H1 (cell line): ENCODE data around the gene SPIRE2. TPM values are rescaled to one million over a fixed set of nuclear protein-coding genes. Genes with fewer than 3 reads are reported as not detected.

ENCODE experiments used
- CTCF ChIA-PET: fragments of 300-600 bp; sonication (Branson Sonifier 250); formaldehyde crosslinking; loops from one replicate; lab custom pipeline; 2021; ENCODE audit not compliant: partially characterized antibody; lab: Charles Lee
- POLR2A ChIA-PET: fragments of 300-600 bp; sonication (Branson Sonifier 250); formaldehyde crosslinking; loops from one replicate; lab custom pipeline; 2021; ENCODE audit warnings: inconsistent platforms; ENCODE audit not compliant: partially characterized antibody; lab: Charles Lee
- DNase-seq, 2 experiments: peaks; one replicate each; pipeline versions ENCODE4 v3.0.0 to v3.0.0-alpha.2; 2010 to 2022; ENCODE audit warnings: low spot score in 2 of 2, low read depth in 1 of 2, mixed read lengths in 1 of 2
- FAIRE-seq: peaks from 2 replicates; lab custom pipeline; 2011; peaks lifted over from hg19 to GRCh38; lab: Jason Lieb, UNC
- H2AFZ ChIP-seq: 2 replicates; pipeline ENCODE4 v1.8.1; 2012; ENCODE audit warnings: low read length, inconsistent platforms
- H2AK5ac ChIP-seq: 2 replicates; pipeline ENCODE4 v1.6.1; 2013; ENCODE audit warnings: low read depth, low read length
- H2BK120ac ChIP-seq: replicated peaks from 2 replicates; pipeline ENCODE3; 2013; ENCODE audit warnings: low read depth, low read length, inconsistent platforms
- H2BK12ac ChIP-seq: 2 replicates; pipeline ENCODE4 v1.6.1; 2013; ENCODE audit warnings: low read depth, low read length
- H2BK15ac ChIP-seq: 2 replicates; pipeline ENCODE4 v1.6.1; 2013; ENCODE audit warnings: low read length
- H2BK20ac ChIP-seq: 2 replicates; pipeline ENCODE4 v1.6.1; 2013; ENCODE audit warnings: low read length
- H2BK5ac ChIP-seq: 2 replicates; pipeline ENCODE4 v1.6.1; 2013; ENCODE audit warnings: low read depth, low read length
- H3K14ac ChIP-seq: 2 replicates; pipeline ENCODE4 v1.6.1; 2013; ENCODE audit warnings: inconsistent platforms; ENCODE audit not compliant: insufficient read length
- H3K18ac ChIP-seq: 2 replicates; pipeline ENCODE4 v1.6.1; 2013; ENCODE audit warnings: low read length; ENCODE audit errors: extremely low read depth
- H3K23ac ChIP-seq: 2 replicates; pipeline ENCODE4 v1.6.1; 2013; ENCODE audit warnings: inconsistent platforms; ENCODE audit not compliant: insufficient read length
- H3K23me2 ChIP-seq: 2 replicates; pipeline ENCODE4 v1.6.1; 2013; ENCODE audit warnings: low read depth, low read length
- H3K27ac ChIP-seq: 2 replicates; pipeline ENCODE4 v1.6.1; 2011; ENCODE audit warnings: low read depth, low read length, inconsistent platforms
- H3K27me3 ChIP-seq, 4 experiments: replicated peaks in 1 of 4; 1 replicate in 1 of 4; 2 replicates in 3 of 4; pipeline versions ENCODE4 v1.6.1 to v1.8.1; 2011 to 2013; ENCODE audit warnings: low read length in 3 of 4, mild to moderate bottlenecking in 3 of 4, inconsistent platforms in 2 of 4, mixed read lengths in 2 of 4, moderate library complexity in 1 of 4; ENCODE audit not compliant: control insufficient read depth in 3 of 4, insufficient read depth in 3 of 4; ENCODE audit errors: extremely low read depth in 1 of 4
- H3K36me3 ChIP-seq, 4 experiments: 2 replicates each; pipeline versions ENCODE4 v1.6.1 to v1.8.1; 2011 to 2013; ENCODE audit warnings: mild to moderate bottlenecking in 4 of 4, low read length in 3 of 4, moderate library complexity in 2 of 4, control low read depth in 1 of 4, inconsistent platforms in 1 of 4; ENCODE audit not compliant: insufficient read depth in 4 of 4, control insufficient read depth in 2 of 4
- H3K4ac ChIP-seq: replicated peaks from 2 replicates; pipeline ENCODE3; 2013; ENCODE audit warnings: low read length, low read depth, mixed read lengths, inconsistent platforms; ENCODE audit not compliant: insufficient read length
- H3K4me1 ChIP-seq, 4 experiments: replicated peaks in 1 of 4; 1 replicate in 1 of 4; 2 replicates in 3 of 4; pipeline versions ENCODE4 v1.6.1 to v1.8.1; 2011 to 2013; ENCODE audit warnings: low read length in 3 of 4, inconsistent platforms in 2 of 4, mixed read lengths in 1 of 4; ENCODE audit not compliant: insufficient read depth in 4 of 4, control insufficient read depth in 3 of 4
- H3K4me2 ChIP-seq, 2 experiments: 2 replicates each; pipeline versions ENCODE4 v1.6.1 to v1.8.1; 2011 to 2013; ENCODE audit warnings: low read depth in 2 of 2, low read length in 2 of 2, control low read depth in 1 of 2, inconsistent platforms in 1 of 2, mild to moderate bottlenecking in 1 of 2; ENCODE audit not compliant: insufficient read depth in 1 of 2
- H3K4me3 ChIP-seq, 4 experiments: fragments of 200-600, 300-600 bp in 1 of 4; sonication (generic), shearing (Covaris generic), sonication (Bioruptor Twin) in 1 of 4; 2 replicates each; pipeline versions ENCODE4 v1.5.1 to v1.8.1; 2011 to 2016; ENCODE audit warnings: low read length in 4 of 4, low read depth in 3 of 4, control low read depth in 2 of 4, inconsistent platforms in 2 of 4, mild to moderate bottlenecking in 2 of 4, mixed read lengths in 1 of 4, moderate library complexity in 1 of 4; ENCODE audit not compliant: insufficient read depth in 2 of 4; ENCODE audit errors: extremely low read depth in 1 of 4
- H3K56ac ChIP-seq: replicated peaks from 2 replicates; pipeline ENCODE3; 2013; ENCODE audit warnings: low read depth, mild to moderate bottlenecking, mixed read lengths, low read length, inconsistent platforms; ENCODE audit not compliant: insufficient read length
- H3K79me1 ChIP-seq: 2 replicates; pipeline ENCODE4 v1.6.1; 2013; ENCODE audit warnings: low read depth, low read length, control low read depth
- H3K79me2 ChIP-seq, 2 experiments: 2 replicates each; pipeline versions ENCODE4 v1.6.1 to v1.8.1; 2012 to 2013; ENCODE audit warnings: low read length in 2 of 2, mild to moderate bottlenecking in 2 of 2, inconsistent platforms in 1 of 2; ENCODE audit not compliant: insufficient read depth in 2 of 2, control insufficient read depth in 1 of 2
- H3K9ac ChIP-seq, 4 experiments: replicated peaks in 1 of 4; 1 replicate in 1 of 4; 2 replicates in 3 of 4; pipeline versions ENCODE4 v1.6.1 to v1.8.1; 2011 to 2013; ENCODE audit warnings: low read depth in 3 of 4, low read length in 3 of 4, control low read depth in 2 of 4, mild to moderate bottlenecking in 2 of 4, moderate library complexity in 2 of 4, inconsistent platforms in 1 of 4; ENCODE audit errors: extremely low read depth in 1 of 4
- H3K9me3 ChIP-seq, 2 experiments: 2 replicates each; pipeline versions ENCODE4 v1.6.1 to v1.8.1; 2012 to 2013; ENCODE audit warnings: mild to moderate bottlenecking in 2 of 2, moderate library complexity in 2 of 2, control low read depth in 1 of 2, inconsistent platforms in 1 of 2, low read depth in 1 of 2, low read length in 1 of 2, mixed read lengths in 1 of 2; ENCODE audit not compliant: insufficient read depth in 2 of 2
- H4K20me1 ChIP-seq, 2 experiments: replicated peaks in 1 of 2; 2 replicates each; pipeline versions ENCODE3 to v1.8.1; 2011 to 2013; ENCODE audit warnings: inconsistent platforms in 2 of 2, low read length in 2 of 2, mild to moderate bottlenecking in 1 of 2; ENCODE audit not compliant: insufficient read depth in 2 of 2, control insufficient read depth in 1 of 2
- H4K5ac ChIP-seq: 2 replicates; pipeline ENCODE4 v1.6.1; 2013; ENCODE audit warnings: low read length, low read depth, mixed read lengths, inconsistent platforms; ENCODE audit not compliant: insufficient read length
- H4K8ac ChIP-seq: 2 replicates; pipeline ENCODE4 v1.8.0; 2013; ENCODE audit warnings: mild to moderate bottlenecking, moderate library complexity, low read length, inconsistent platforms; ENCODE audit not compliant: insufficient read depth; ENCODE audit errors: extremely low read depth
- H4K91ac ChIP-seq: replicated peaks from 2 replicates; pipeline ENCODE3; 2013; ENCODE audit warnings: low read length, mixed read lengths, inconsistent platforms; ENCODE audit not compliant: insufficient read length
- E2F6 ChIP-seq: IDR thresholded peaks from 2 replicates; pipeline ENCODE4 v1.6.1; 2012; ENCODE audit warnings: inconsistent platforms
- TCF12 ChIP-seq: IDR thresholded peaks from 2 replicates; pipeline ENCODE4 v1.6.1; 2011; ENCODE audit warnings: low read depth, mild to moderate bottlenecking, low read length
- WGBS, 2 experiments: shearing (Covaris generic) in 1 of 2; methylation state at CpG; one replicate each; pipeline versions ENCODE4 v1.1.6 to v1.1.7; 2013 to 2015; ENCODE audit warnings: low lambda C conversion rate in 2 of 2, mixed read lengths in 2 of 2, inconsistent platforms in 1 of 2, low coverage in 1 of 2, missing lambda C conversion rate in 1 of 2; ENCODE audit not compliant: insufficient replicate concordance in 2 of 2, insufficient coverage in 1 of 2, insufficient read length in 1 of 2; ENCODE audit errors: extremely low coverage in 1 of 2, missing lambda C conversion rate in 1 of 2; 5-methylcytosine and 5-hydroxymethylcytosine counted together
- polyA plus RNA-seq, 7 experiments: library from polyadenylated mRNA; depleted of rRNA in 3 of 7; stranded (reverse) in 5 of 7; unstranded in 2 of 7; fragments of >200 nt in 5 of 7; fragments of 200-250 nt in 2 of 7; gene quantifications; 1 replicate in 5 of 7; 2 replicates in 1 of 7; 4 replicates in 1 of 7; pipeline versions ENCODE4 v1.2.1 to v1.2.3, GENCODE V29; 2011 to 2013; ENCODE audit warnings: missing spikeins in 2 of 7, mixed read lengths in 2 of 7
- total RNA-seq: library from RNA; stranded (reverse); fragmentation: NEBNext Ultra II Directional; extraction: Animal tissue kit (Norgen Biotek cat#: 25700); gene quantifications from 2 replicates; pipeline ENCODE4 v1.2.1, GENCODE V29; 2021

Gene SPIRE2
- total and polyA plus RNA-seq, 2 of the 8 experiments (the other 6 are each of a cell fraction or from before 2014, with no cell fraction given) = 7.4 to 15.4 TPM

- H2BK20ac ChIP-seq = no peak overlapping the region
- peak overlapping the region in 1 of 2 experiments; percentile 38; a peak in 2 of 4 replicates for H3K4me2 ChIP-seq
- H3K4me1 ChIP-seq = peaks cover 0 to 11% (median 3%) of the 10 kb centered on the region in 4 experiments; a peak in 4 of 7 replicates
- H3K56ac ChIP-seq = no peak overlapping the region
- H2BK15ac ChIP-seq = no peak overlapping the region
- H2BK12ac ChIP-seq = no peak overlapping the region
- H3K23me2 ChIP-seq = peaks cover 6% of the 10 kb centered on the region; the same call in 1 of the 2 replicates
- CTCF ChIA-PET = interaction anchor here (1.0 to 1.3 kb wide), 2 partner anchors 37 to 87 kb away, joined by 3 read pairs; no protein-coding TSS in a partner anchor
- 0 out of 2 replicates have a peak, but pooled peaks have one; percentile 51 for TF ChIP-seq TCF12
- no peak for TF ChIP-seq E2F6
- TF ChIP-seq, all 59 proteins: peak for 1
- Histone ChIP-seq H3K9me3 (no peaks in the 10 kb centered on the region), H3K36me3 (no peaks in the 10 kb centered on the region), H3K23ac (no peak overlapping the region), H2BK5ac (no peak overlapping the region), H4K20me1 (peaks cover 2 to 4% of the 10 kb centered on the region in 2 experiments), H2BK120ac (no peak overlapping the region), H3K4me3 (no peak overlapping the region), H3K9ac (no peak overlapping the region), H4K5ac (no peak overlapping the region), H3K18ac (no peak overlapping the region), H3K14ac (no peak overlapping the region), H2AK5ac (no peak overlapping the region), H3K27ac (no peak overlapping the region), H4K8ac (no peak overlapping the region; the same call in 1 of the 2 replicates), H2AFZ (no peak overlapping the region), H4K91ac (no peak overlapping the region), H3K79me1 (no peaks in the 10 kb centered on the region), H3K4ac (no peak overlapping the region), H3K27me3 (no peaks in the 10 kb centered on the region), H3K79me2 (no peaks in the 10 kb centered on the region)
- FAIRE-seq (no peak), DNase-seq (peak in 1 of 2 experiments; percentile 59)
- 77% methylated on average over 8 of the region's 8 CpGs; no CpG with 5 or more reads in 1 of the 2 experiments for WGBS, 2 experiments
- POLR2A ChIA-PET = no interaction called here
These were observed 5.0 kb upstream of the SPIRE2 start for GRCh38 chr16:89823087-89823823.
